ENCODE measurements around the gene ACLY. TPM values are rescaled to one million over a fixed set of nuclear protein-coding genes. Genes with fewer than 3 reads are reported as not detected.

Gene ACLY
- total and polyA plus RNA-seq, 2 of the 13 experiments (the other 11 are each of a cell fraction or from before 2014, with no cell fraction given): 111 to 218 TPM

- TF ChIP-seq GFI1 (CRISPR knock-in tag; IDR thresholded peaks at IDR 0.05; ENCODE audit: borderline replicate concordance) (no peak), HOXA3 (CRISPR knock-in tag; IDR thresholded peaks at IDR 0.05) (peak; percentile 36; the same call in 1 of the 2 replicates), ELK4 (CRISPR knock-in tag; IDR thresholded peaks at IDR 0.05; ENCODE audit: borderline replicate concordance) (no peak), ZNF20 (CRISPR knock-in tag; IDR thresholded peaks at IDR 0.05) (no peak), ISL2 (CRISPR knock-in tag; IDR thresholded peaks at IDR 0.05) (no peak), ZNF652 (CRISPR knock-in tag; IDR thresholded peaks at IDR 0.05; ENCODE audit: borderline replicate concordance, low read depth) (no peak), MIER2 (CRISPR knock-in tag; IDR thresholded peaks at IDR 0.05) (no peak), ZBTB46 (CRISPR knock-in tag; IDR thresholded peaks at IDR 0.05; ENCODE audit: borderline replicate concordance) (no peak), SMAD9 (CRISPR knock-in tag; IDR thresholded peaks at IDR 0.05) (no peak), ZNF276 (CRISPR knock-in tag; IDR thresholded peaks at IDR 0.05; ENCODE audit: low read depth) (no peak; the same call in none of the 2 replicates), NFIC (IDR thresholded peaks at IDR 0.05; ENCODE audit: low read length) (no peak)
- TF ChIP-seq, protein P1, sequence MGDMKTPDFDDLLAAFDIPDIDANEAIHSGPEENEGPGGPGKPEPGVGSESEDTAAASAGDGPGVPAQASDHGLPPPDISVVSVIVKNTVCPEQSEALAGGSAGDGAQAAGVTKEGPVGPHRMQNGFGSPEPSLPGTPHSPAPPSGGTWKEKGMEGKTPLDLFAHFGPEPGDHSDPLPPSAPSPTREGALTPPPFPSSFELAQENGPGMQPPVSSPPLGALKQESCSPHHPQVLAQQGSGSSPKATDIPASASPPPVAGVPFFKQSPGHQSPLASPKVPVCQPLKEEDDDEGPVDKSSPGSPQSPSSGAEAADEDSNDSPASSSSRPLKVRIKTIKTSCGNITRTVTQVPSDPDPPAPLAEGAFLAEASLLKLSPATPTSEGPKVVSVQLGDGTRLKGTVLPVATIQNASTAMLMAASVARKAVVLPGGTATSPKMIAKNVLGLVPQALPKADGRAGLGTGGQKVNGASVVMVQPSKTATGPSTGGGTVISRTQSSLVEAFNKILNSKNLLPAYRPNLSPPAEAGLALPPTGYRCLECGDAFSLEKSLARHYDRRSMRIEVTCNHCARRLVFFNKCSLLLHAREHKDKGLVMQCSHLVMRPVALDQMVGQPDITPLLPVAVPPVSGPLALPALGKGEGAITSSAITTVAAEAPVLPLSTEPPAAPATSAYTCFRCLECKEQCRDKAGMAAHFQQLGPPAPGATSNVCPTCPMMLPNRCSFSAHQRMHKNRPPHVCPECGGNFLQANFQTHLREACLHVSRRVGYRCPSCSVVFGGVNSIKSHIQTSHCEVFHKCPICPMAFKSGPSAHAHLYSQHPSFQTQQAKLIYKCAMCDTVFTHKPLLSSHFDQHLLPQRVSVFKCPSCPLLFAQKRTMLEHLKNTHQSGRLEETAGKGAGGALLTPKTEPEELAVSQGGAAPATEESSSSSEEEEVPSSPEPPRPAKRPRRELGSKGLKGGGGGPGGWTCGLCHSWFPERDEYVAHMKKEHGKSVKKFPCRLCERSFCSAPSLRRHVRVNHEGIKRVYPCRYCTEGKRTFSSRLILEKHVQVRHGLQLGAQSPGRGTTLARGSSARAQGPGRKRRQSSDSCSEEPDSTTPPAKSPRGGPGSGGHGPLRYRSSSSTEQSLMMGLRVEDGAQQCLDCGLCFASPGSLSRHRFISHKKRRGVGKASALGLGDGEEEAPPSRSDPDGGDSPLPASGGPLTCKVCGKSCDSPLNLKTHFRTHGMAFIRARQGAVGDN (CRISPR knock-in tag; IDR thresholded peaks at IDR 0.05): no peak
- TF ChIP-seq, protein P2, sequence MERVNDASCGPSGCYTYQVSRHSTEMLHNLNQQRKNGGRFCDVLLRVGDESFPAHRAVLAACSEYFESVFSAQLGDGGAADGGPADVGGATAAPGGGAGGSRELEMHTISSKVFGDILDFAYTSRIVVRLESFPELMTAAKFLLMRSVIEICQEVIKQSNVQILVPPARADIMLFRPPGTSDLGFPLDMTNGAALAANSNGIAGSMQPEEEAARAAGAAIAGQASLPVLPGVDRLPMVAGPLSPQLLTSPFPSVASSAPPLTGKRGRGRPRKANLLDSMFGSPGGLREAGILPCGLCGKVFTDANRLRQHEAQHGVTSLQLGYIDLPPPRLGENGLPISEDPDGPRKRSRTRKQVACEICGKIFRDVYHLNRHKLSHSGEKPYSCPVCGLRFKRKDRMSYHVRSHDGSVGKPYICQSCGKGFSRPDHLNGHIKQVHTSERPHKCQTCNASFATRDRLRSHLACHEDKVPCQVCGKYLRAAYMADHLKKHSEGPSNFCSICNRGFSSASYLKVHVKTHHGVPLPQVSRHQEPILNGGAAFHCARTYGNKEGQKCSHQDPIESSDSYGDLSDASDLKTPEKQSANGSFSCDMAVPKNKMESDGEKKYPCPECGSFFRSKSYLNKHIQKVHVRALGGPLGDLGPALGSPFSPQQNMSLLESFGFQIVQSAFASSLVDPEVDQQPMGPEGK (CRISPR knock-in tag; IDR thresholded peaks at IDR 0.05): 0 out of 2 replicates have a peak, but pooled peaks have one; percentile 33
- TF ChIP-seq, protein P3, sequence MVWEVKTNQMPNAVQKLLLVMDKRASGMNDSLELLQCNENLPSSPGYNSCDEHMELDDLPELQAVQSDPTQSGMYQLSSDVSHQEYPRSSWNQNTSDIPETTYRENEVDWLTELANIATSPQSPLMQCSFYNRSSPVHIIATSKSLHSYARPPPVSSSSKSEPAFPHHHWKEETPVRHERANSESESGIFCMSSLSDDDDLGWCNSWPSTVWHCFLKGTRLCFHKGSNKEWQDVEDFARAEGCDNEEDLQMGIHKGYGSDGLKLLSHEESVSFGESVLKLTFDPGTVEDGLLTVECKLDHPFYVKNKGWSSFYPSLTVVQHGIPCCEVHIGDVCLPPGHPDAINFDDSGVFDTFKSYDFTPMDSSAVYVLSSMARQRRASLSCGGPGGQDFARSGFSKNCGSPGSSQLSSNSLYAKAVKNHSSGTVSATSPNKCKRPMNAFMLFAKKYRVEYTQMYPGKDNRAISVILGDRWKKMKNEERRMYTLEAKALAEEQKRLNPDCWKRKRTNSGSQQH (CRISPR knock-in tag; IDR thresholded peaks at IDR 0.05; ENCODE audit: low read depth): 0 out of 2 replicates have a peak, but pooled peaks have one; percentile 38
- TF ChIP-seq, protein P4, sequence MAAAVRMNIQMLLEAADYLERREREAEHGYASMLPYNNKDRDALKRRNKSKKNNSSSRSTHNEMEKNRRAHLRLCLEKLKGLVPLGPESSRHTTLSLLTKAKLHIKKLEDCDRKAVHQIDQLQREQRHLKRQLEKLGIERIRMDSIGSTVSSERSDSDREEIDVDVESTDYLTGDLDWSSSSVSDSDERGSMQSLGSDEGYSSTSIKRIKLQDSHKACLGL (CRISPR knock-in tag; IDR thresholded peaks at IDR 0.05): peak; percentile 40; the same call in 1 of the 2 replicates
Observed at GRCh38 chr17:41917679-41918313, 955 bp downstream of the ACLY start (continued).

All from HepG2 (cell line).